HCT116 (cell line): ENCODE data around the gene TRPC4. TPM values are rescaled to one million over a fixed set of nuclear protein-coding genes. Genes with fewer than 3 reads are reported as not detected.

Experiments used
- ATAC-seq: fragments of 200-7000 bp; cut with Tn5 transposase; 2 replicates; pipeline ENCODE4 v1.9.1; 2020; ENCODE audit warnings: mild to moderate bottlenecking, moderate library complexity
- BruUV-seq: library from RNA; stranded (reverse); fragments of 400-500 nt; replicated peaks from 2 replicates; lab custom pipeline; 2021; lab: Mats Ljungman, UMichigan
- CTCF ChIA-PET: fragments of 300-600 bp; sonication (Branson Sonifier 250); formaldehyde crosslinking; loops from one replicate; lab custom pipeline; 2021; ENCODE audit warnings: antibody characterized with exemption; lab: Charles Lee
- POLR2A ChIA-PET: fragments of 300-600, 350-600 bp; sonication (Branson Sonifier 250); formaldehyde crosslinking; loops from one replicate; lab custom pipeline; 2021; ENCODE audit warnings: antibody characterized with exemption; lab: Charles Lee
- RAD21 ChIA-PET, 2 experiments: fragments of 300-600 bp; sonication (Branson Sonifier 250); formaldehyde crosslinking; loops; one replicate each; lab custom pipeline; 2023; ENCODE audit warnings: low total read pairs in 2 of 2; ENCODE audit not compliant: uncharacterized antibody in 2 of 2, unreplicated experiment in 2 of 2, low non-redundant PET in 1 of 2; lab: Charles Lee
- DNase-seq: peaks from one replicate; pipeline ENCODE4 v3.0.0-alpha.2; 2010; ENCODE audit warnings: low read depth, low spot score
- H2AFZ ChIP-seq: fragments of 200-600 bp; shearing (Covaris generic), sonication (generic); 2 replicates; pipeline ENCODE4 v1.6.1; 2017; ENCODE audit warnings: low read depth, mixed run types, mixed read lengths, antibody characterized with exemption, low read length; ENCODE audit not compliant: poor library complexity, severe bottlenecking
- H3K27ac ChIP-seq: 2 replicates; pipeline ENCODE4 v1.5.1; 2012; ENCODE audit warnings: low read depth, low read length
- H3K27me3 ChIP-seq: fragments of 200-600 bp; sonication (generic); 2 replicates; pipeline ENCODE4 v1.6.1; 2016; ENCODE audit warnings: mixed run types, low read length, mixed read lengths; ENCODE audit not compliant: insufficient read depth
- H3K36me3 ChIP-seq, 2 experiments: fragments of 200-500 bp in 1 of 2; fragments of 200-600 bp in 1 of 2; sonication (Bioruptor generic) in 1 of 2; sonication (generic) in 1 of 2; 2 replicates each; pipeline versions ENCODE4 v1.5.1 to v1.6.1; 2014 to 2016; ENCODE audit warnings: low read length in 2 of 2, inconsistent platforms in 1 of 2, mixed read lengths in 1 of 2, mixed run types in 1 of 2; ENCODE audit not compliant: insufficient read depth in 2 of 2, control insufficient read depth in 1 of 2
- H3K4me1 ChIP-seq, 2 experiments: fragments of 200-600 bp in 1 of 2; sonication (generic) in 1 of 2; 2 replicates each; pipeline versions ENCODE4 v1.5.1 to v1.6.1; 2012 to 2017; ENCODE audit warnings: low read length in 2 of 2, inconsistent platforms in 1 of 2, mild to moderate bottlenecking in 1 of 2, mixed read lengths in 1 of 2, mixed run types in 1 of 2, moderate library complexity in 1 of 2; ENCODE audit not compliant: insufficient read depth in 2 of 2, control insufficient read depth in 1 of 2
- H3K4me2 ChIP-seq: fragments of 200-600 bp; sonication (generic); 2 replicates; pipeline ENCODE4 v1.6.1; 2017; ENCODE audit warnings: mixed run types, low read length, mixed read lengths
- H3K4me3 ChIP-seq, 2 experiments: fragments of 200-600 bp in 1 of 2; sonication (generic) in 1 of 2; replicated peaks in 1 of 2; 2 replicates each; pipeline ENCODE4 v1.5.1; 2011 to 2016; ENCODE audit warnings: low read length in 2 of 2, control low read depth in 1 of 2, low read depth in 1 of 2, mild to moderate bottlenecking in 1 of 2, mixed read lengths in 1 of 2, mixed run types in 1 of 2
- H3K79me2 ChIP-seq: fragments of 200-600 bp; sonication (generic); 2 replicates; pipeline ENCODE4 v1.6.1; 2017; ENCODE audit warnings: mild to moderate bottlenecking, mixed run types, low read length, moderate library complexity, mixed read lengths; ENCODE audit not compliant: insufficient read depth
- H3K9ac ChIP-seq: fragments of 200-600 bp; sonication (generic); 2 replicates; pipeline ENCODE4 v1.6.1; 2016; ENCODE audit warnings: low read length, mixed read lengths
- H3K9me2 ChIP-seq: fragments of 200-600 bp; sonication (generic), shearing (Covaris generic); 2 replicates; pipeline ENCODE4 v1.6.1; 2017; ENCODE audit warnings: mixed run types, mild to moderate bottlenecking, moderate library complexity; ENCODE audit not compliant: insufficient read depth
- H3K9me3 ChIP-seq, 2 experiments: fragments of 200-500 bp in 1 of 2; fragments of 200-600 bp in 1 of 2; sonication (Bioruptor generic) in 1 of 2; sonication (generic) in 1 of 2; 2 replicates each; pipeline ENCODE4 v1.6.1; 2014 to 2017; ENCODE audit warnings: low read length in 2 of 2, mixed read lengths in 2 of 2, inconsistent platforms in 1 of 2, low read depth in 1 of 2, mild to moderate bottlenecking in 1 of 2, mixed run types in 1 of 2, moderate library complexity in 1 of 2; ENCODE audit not compliant: control insufficient read depth in 1 of 2, insufficient read depth in 1 of 2
- H4K20me1 ChIP-seq: fragments of 200-600 bp; sonication (generic), shearing (Covaris generic); 2 replicates; pipeline ENCODE4 v1.6.1; 2017; ENCODE audit warnings: mixed run types, mild to moderate bottlenecking, moderate library complexity; ENCODE audit not compliant: insufficient read depth
- CBX3 ChIP-seq: IDR thresholded peaks from 2 replicates; pipeline ENCODE4 v1.6.1; 2012; ENCODE audit warnings: low read depth
- EGR1 ChIP-seq: IDR thresholded peaks from 2 replicates; pipeline ENCODE4 v1.6.1; 2012; ENCODE audit warnings: low read depth
- ELF1 ChIP-seq: IDR thresholded peaks from 2 replicates; pipeline ENCODE4 v1.6.1; 2012; ENCODE audit warnings: low read depth, borderline replicate concordance
- EZH2 ChIP-seq: fragments of 200-600 bp; sonication (generic); IDR thresholded peaks from 2 replicates; pipeline ENCODE4 v1.6.1; 2017; ENCODE audit warnings: antibody characterized with exemption, mixed run types
- EZH2phosphoT487 ChIP-seq: fragments of 200-600 bp; IDR thresholded peaks from 2 replicates; pipeline ENCODE4 v1.6.1; 2018; ENCODE audit warnings: antibody characterized with exemption, borderline replicate concordance
- JUND ChIP-seq: IDR thresholded peaks from 2 replicates; pipeline ENCODE4 v1.6.1; 2012
- POLR2A ChIP-seq: IDR thresholded peaks from 2 replicates; pipeline ENCODE4 v1.7.0; 2011; ENCODE audit warnings: borderline replicate concordance; ENCODE audit not compliant: insufficient read depth, insufficient read length; ENCODE audit errors: extremely low read depth
- POLR2AphosphoS5 ChIP-seq: IDR thresholded peaks from 2 replicates; pipeline ENCODE4 v1.6.1; 2011; ENCODE audit warnings: mild to moderate bottlenecking, low read depth, low read length, moderate library complexity
- SIN3A ChIP-seq: IDR thresholded peaks from 2 replicates; pipeline ENCODE4 v1.6.1; 2012; ENCODE audit warnings: low read depth
- SRF ChIP-seq: IDR thresholded peaks from 2 replicates; pipeline ENCODE4 v1.6.1; 2012; ENCODE audit warnings: low read depth
- intact Hi-C: fragments of 100-400 bp; cut with micrococcal nuclease; formaldehyde crosslinking; loops from 2 replicates; pipeline ENCODE4 v1.10.0; 2022
- total RNA-seq: library from RNA; stranded (reverse); gene quantifications from one replicate; pipeline ENCODE4 v1.2.1, GENCODE V29; 2021; ENCODE audit not compliant: unreplicated experiment
- TF ChIP-seq, protein P1 (sequence below): IDR thresholded peaks from 2 replicates; pipeline ENCODE4 v1.6.1; 2012
- TF ChIP-seq, protein P2 (sequence below): IDR thresholded peaks from 2 replicates; pipeline ENCODE4 v1.6.1; 2012
- TF ChIP-seq, protein P3 (sequence below): IDR thresholded peaks from 2 replicates; pipeline ENCODE4 v1.6.1; 2012; ENCODE audit warnings: low read depth

Gene TRPC4
- total RNA-seq, 1 experiment from 2014 or later = not detected

DNA sequence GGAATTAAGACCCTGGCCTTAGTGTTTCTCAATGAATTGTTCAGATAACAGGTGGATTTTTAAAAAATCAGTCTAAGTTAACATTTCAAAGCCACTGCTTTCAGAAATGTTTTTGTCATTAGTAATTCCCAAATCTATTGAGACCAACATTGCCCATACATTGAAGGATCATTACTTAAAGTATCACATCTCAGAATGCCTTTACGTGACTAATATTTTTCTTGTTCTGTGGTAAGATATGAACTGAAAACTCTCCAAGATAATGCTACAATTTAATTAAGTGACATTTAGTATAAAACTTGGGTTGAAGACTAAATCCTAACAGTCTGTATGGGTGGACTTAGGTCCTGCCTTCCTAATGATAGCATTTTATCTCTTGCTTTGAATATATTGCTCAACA, 211.6 kb downstream of the TRPC4 start:
- BruUV-seq = no TSS peak
- ATAC-seq (no peak), DNase-seq (no peak)
- ChIA-PET CTCF (no interaction called here), RAD21 (no interaction called here)
- H3K27me3 ChIP-seq = no peaks in the 10 kb centered on the region
- intact Hi-C loops = no loop called here
- H3K36me3 ChIP-seq = no peaks in the 10 kb centered on the region
- no peak overlapping the region for H2AFZ ChIP-seq
- H3K9me3 ChIP-seq = peaks cover 20 to 24% of the 10 kb centered on the region in 2 experiments; a peak in 3 of 4 replicates
- no peaks in the 10 kb centered on the region for H3K9me2 ChIP-seq
- no peaks in the 10 kb centered on the region for H4K20me1 ChIP-seq
- no peak overlapping the region for H3K27ac ChIP-seq
- no peaks in the 10 kb centered on the region for H3K79me2 ChIP-seq
- H3K4me2 ChIP-seq = no peak overlapping the region
- no peak for TF ChIP-seq ELF1
- TF ChIP-seq, all 23 proteins: peak for 0
- H3K4me3 ChIP-seq = no peak overlapping the region
- no peak overlapping the region for H3K9ac ChIP-seq
- POLR2A ChIA-PET = no interaction called here
- no peaks in the 10 kb centered on the region for H3K4me1 ChIP-seq

DNA sequence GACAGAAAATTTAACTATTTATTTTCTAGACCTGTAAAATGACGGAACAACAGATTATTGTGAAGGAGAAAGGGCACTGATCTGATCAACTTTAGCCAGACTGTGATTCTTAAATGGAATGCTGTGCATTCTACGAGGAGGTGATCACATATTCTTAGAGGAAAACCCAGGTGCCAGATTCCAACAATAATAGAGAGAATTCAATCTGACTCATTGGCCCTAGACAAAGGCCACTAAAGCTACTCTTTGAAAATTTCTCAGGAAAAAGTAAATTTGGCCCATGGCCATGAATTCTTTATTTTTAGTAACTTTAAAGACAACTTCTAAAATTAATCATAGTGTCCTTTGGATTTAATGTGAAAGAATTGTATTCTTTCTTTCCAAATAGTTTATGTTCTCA, 212.4 kb downstream of the TRPC4 start:
- H3K36me3 ChIP-seq = no peaks in the 10 kb centered on the region
- H3K9me3 ChIP-seq = peaks cover 21 to 24% of the 10 kb centered on the region in 2 experiments; a peak in 3 of 4 replicates
- no peak overlapping the region for H3K27ac ChIP-seq
- no peaks in the 10 kb centered on the region for H3K4me1 ChIP-seq
- no peak overlapping the region for H3K4me3 ChIP-seq
- ChIA-PET CTCF (no interaction called here), POLR2A (no interaction called here), RAD21 (no interaction called here)
- no peaks in the 10 kb centered on the region for H4K20me1 ChIP-seq
- no peaks in the 10 kb centered on the region for H3K27me3 ChIP-seq
- no peak overlapping the region for H3K4me2 ChIP-seq
- TF ChIP-seq, protein P1, sequence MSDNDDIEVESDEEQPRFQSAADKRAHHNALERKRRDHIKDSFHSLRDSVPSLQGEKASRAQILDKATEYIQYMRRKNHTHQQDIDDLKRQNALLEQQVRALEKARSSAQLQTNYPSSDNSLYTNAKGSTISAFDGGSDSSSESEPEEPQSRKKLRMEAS = no peak
- TF ChIP-seq SRF (no peak), CBX3 (no peak), JUND (no peak), EGR1 (no peak), POLR2A (no peak), POLR2AphosphoS5 (no peak), SIN3A (no peak), EZH2 (no peak), EZH2phosphoT487 (no peak), ELF1 (no peak)
- TF ChIP-seq, protein P2, sequence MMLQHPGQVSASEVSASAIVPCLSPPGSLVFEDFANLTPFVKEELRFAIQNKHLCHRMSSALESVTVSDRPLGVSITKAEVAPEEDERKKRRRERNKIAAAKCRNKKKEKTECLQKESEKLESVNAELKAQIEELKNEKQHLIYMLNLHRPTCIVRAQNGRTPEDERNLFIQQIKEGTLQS = no peak
- TF ChIP-seq, protein P3, sequence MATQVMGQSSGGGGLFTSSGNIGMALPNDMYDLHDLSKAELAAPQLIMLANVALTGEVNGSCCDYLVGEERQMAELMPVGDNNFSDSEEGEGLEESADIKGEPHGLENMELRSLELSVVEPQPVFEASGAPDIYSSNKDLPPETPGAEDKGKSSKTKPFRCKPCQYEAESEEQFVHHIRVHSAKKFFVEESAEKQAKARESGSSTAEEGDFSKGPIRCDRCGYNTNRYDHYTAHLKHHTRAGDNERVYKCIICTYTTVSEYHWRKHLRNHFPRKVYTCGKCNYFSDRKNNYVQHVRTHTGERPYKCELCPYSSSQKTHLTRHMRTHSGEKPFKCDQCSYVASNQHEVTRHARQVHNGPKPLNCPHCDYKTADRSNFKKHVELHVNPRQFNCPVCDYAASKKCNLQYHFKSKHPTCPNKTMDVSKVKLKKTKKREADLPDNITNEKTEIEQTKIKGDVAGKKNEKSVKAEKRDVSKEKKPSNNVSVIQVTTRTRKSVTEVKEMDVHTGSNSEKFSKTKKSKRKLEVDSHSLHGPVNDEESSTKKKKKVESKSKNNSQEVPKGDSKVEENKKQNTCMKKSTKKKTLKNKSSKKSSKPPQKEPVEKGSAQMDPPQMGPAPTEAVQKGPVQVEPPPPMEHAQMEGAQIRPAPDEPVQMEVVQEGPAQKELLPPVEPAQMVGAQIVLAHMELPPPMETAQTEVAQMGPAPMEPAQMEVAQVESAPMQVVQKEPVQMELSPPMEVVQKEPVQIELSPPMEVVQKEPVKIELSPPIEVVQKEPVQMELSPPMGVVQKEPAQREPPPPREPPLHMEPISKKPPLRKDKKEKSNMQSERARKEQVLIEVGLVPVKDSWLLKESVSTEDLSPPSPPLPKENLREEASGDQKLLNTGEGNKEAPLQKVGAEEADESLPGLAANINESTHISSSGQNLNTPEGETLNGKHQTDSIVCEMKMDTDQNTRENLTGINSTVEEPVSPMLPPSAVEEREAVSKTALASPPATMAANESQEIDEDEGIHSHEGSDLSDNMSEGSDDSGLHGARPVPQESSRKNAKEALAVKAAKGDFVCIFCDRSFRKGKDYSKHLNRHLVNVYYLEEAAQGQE = no peak
- H3K9ac ChIP-seq = no peak overlapping the region
- intact Hi-C loops = no loop called here
- no peaks in the 10 kb centered on the region for H3K9me2 ChIP-seq
- H3K79me2 ChIP-seq = no peaks in the 10 kb centered on the region
- BruUV-seq = no TSS peak
- no peak for DNase-seq
- ATAC-seq = no peak
- H2AFZ ChIP-seq = no peak overlapping the region
